ENCODE results near the gene MC4R.

Gene MC4R

DNA sequence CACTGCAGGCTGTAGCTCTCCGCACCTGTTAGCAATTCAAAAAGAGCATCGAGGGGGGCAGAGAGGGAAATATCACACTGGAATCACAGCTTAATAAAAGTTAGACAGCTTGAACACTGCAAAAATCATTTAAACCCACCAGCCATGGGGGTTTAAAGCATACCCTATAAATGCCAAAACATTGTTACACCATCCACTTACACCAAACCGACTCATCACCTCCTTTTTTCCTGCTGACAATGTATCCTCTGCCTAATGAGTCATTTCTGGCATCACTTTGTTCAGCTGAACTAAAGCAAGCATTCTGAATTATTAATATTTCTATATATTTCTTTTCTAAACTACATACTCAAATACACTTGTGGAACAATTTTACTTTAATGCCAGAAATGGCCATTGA is 21.6 kb downstream of the MC4R start:
- Histone ChIP-seq H3K27me3 (ENCODE audit: control insufficient read depth in 3 of 3, insufficient read depth in 3 of 3, low read depth in 1 of 3, low read length in 3 of 3) (no peaks in the 10 kb centered on the region), H2BK15ac (ENCODE audit: low read length) (no peak overlapping the region), H3K4me1 (ENCODE audit: control insufficient read depth in 2 of 2, insufficient read depth in 1 of 2, low read depth in 1 of 2, low read length in 2 of 2) (no peaks in the 10 kb centered on the region), H4K8ac (ENCODE audit: low read depth, low read length) (no peak overlapping the region), H2AK5ac (ENCODE audit: low read depth, low read length) (no peak overlapping the region), H2BK120ac (ENCODE audit: low read depth, low read length) (no peak overlapping the region), H4K91ac (ENCODE audit: low read depth, low read length, poor library complexity) (no peak overlapping the region), H3K4me3 (ENCODE audit: low read length in 2 of 2) (no peak overlapping the region), H3K14ac (ENCODE audit: low read length) (no peak overlapping the region), H3K27ac (replicated peaks; ENCODE audit: low read length) (no peak overlapping the region), H2AFZ (ENCODE audit: low read length) (no peak overlapping the region), H3K18ac (ENCODE audit: low read length) (no peak overlapping the region), H3K79me1 (ENCODE audit: low read depth, low read length) (no peaks in the 10 kb centered on the region), H3K4me2 (ENCODE audit: insufficient read depth, low read length, poor library complexity, severe bottlenecking) (no peak overlapping the region), H3K9ac (ENCODE audit: low read depth, low read length, poor library complexity) (no peak overlapping the region), H2BK12ac (ENCODE audit: low read length) (no peak overlapping the region), H3K9me3 (replicated peaks in 1 of 2; ENCODE audit: control insufficient read depth in 2 of 2, insufficient read depth in 1 of 2, low read depth in 1 of 2, low read length in 2 of 2) (peaks cover 0 to 1% of the 10 kb centered on the region in 2 donors), H3K4ac (ENCODE audit: low read length) (no peak overlapping the region), H2BK5ac (ENCODE audit: low read length) (no peak overlapping the region), H3K23ac (ENCODE audit: low read depth, low read length, poor library complexity) (no peak overlapping the region), H3K36me3 (replicated peaks in 1 of 2; ENCODE audit: control insufficient read depth in 2 of 2, insufficient read depth in 2 of 2, low read length in 2 of 2) (no peaks in the 10 kb centered on the region)
- no peak for DNase-seq (ENCODE audit: low spot score)
- no CpG with 5 or more reads among the region's 3 CpGs for WGBS, 2 donors (ENCODE audit: extremely low coverage in 2 of 2, insufficient read length in 2 of 2, insufficient replicate concordance in 1 of 2)

DNA sequence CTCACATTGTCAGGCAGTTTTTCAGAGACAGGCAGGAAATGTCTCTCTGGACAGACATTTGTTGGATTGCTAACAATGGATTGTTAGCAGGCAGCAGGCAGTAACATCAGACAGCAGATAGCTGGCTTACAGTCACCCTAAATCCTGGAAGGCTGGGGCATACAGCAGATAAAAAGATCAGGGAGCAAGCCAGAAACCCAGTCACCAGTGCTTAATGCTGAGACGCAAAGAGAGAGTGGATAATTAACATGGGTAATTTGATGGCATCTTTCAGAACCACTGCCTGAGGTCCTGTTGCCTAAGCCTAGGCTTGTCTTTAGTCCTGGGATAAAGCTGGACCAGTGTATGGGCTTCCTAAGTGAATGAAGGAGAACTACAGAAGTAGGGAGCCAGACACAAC is 22.4 kb downstream of the MC4R start:
- no peak overlapping the region for H4K8ac ChIP-seq (ENCODE audit: low read depth, low read length)
- no peak overlapping the region for H3K4me3 ChIP-seq (ENCODE audit: low read length in 2 of 2)
- no peaks in the 10 kb centered on the region for H3K4me1 ChIP-seq (ENCODE audit: control insufficient read depth in 2 of 2, insufficient read depth in 1 of 2, low read depth in 1 of 2, low read length in 2 of 2)
- H3K27me3 ChIP-seq (ENCODE audit: control insufficient read depth in 3 of 3, insufficient read depth in 3 of 3, low read depth in 1 of 3, low read length in 3 of 3): no peaks in the 10 kb centered on the region
- H3K79me1 ChIP-seq (ENCODE audit: low read depth, low read length): no peaks in the 10 kb centered on the region
- no peak overlapping the region for H2AFZ ChIP-seq (ENCODE audit: low read length)
- H3K9me3 ChIP-seq (replicated peaks in 1 of 2; ENCODE audit: control insufficient read depth in 2 of 2, insufficient read depth in 1 of 2, low read depth in 1 of 2, low read length in 2 of 2): peaks cover 0 to 1% of the 10 kb centered on the region in 2 donors
- no peak for DNase-seq (ENCODE audit: low spot score)
- H3K14ac ChIP-seq (ENCODE audit: low read length): no peak overlapping the region
- H3K36me3 ChIP-seq (replicated peaks in 1 of 2; ENCODE audit: control insufficient read depth in 2 of 2, insufficient read depth in 2 of 2, low read length in 2 of 2): no peaks in the 10 kb centered on the region
- H4K91ac ChIP-seq (ENCODE audit: low read depth, low read length, poor library complexity): no peak overlapping the region
- no CpG with 5 or more reads among the region's 1 CpG for WGBS, 2 donors (ENCODE audit: extremely low coverage in 2 of 2, insufficient read length in 2 of 2, insufficient replicate concordance in 1 of 2)
- no peak overlapping the region for H2BK5ac ChIP-seq (ENCODE audit: low read length)
- H3K4ac ChIP-seq (ENCODE audit: low read length): no peak overlapping the region
- H3K4me2 ChIP-seq (ENCODE audit: insufficient read depth, low read length, poor library complexity, severe bottlenecking): no peak overlapping the region
- no peak overlapping the region for H2AK5ac ChIP-seq (ENCODE audit: low read depth, low read length)
- H2BK15ac ChIP-seq (ENCODE audit: low read length): no peak overlapping the region
- no peak overlapping the region for H3K18ac ChIP-seq (ENCODE audit: low read length)
- no peak overlapping the region for H3K9ac ChIP-seq (ENCODE audit: low read depth, low read length, poor library complexity)
- H2BK120ac ChIP-seq (ENCODE audit: low read depth, low read length): no peak overlapping the region
- H3K27ac ChIP-seq (replicated peaks; ENCODE audit: low read length): no peak overlapping the region
- H2BK12ac ChIP-seq (ENCODE audit: low read length): no peak overlapping the region
- H3K23ac ChIP-seq (ENCODE audit: low read depth, low read length, poor library complexity): no peak overlapping the region

DNA sequence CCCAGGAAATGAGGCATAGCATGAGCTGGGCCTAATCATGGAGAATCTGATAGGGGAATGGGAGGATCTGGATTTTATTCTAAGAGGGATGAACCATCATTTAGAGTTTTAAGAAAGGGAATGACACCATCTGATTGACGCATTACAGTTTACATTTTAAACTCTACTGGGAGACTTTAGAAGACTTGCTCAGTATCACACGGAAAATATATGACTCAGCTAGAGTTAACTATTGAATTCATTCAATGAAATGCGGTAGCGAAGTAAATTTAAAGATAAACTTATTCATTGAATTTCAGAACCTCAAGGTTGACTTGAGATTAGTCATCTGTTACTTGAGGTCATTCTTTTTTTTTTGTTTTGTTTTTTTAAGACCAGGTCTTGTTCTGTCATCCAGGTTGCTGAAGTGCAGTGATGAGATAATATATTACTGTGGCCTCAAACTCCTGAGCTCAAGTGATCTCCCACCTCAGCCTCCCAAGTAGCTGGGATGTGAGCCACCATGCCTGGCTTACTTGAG is 25.0 kb downstream of the MC4R start:
- no peak overlapping the region for H2BK5ac ChIP-seq (ENCODE audit: low read length)
- no peaks in the 10 kb centered on the region for H3K4me1 ChIP-seq (ENCODE audit: control insufficient read depth in 2 of 2, insufficient read depth in 1 of 2, low read depth in 1 of 2, low read length in 2 of 2)
- no peak overlapping the region for H3K27ac ChIP-seq (replicated peaks; ENCODE audit: low read length)
- H3K14ac ChIP-seq (ENCODE audit: low read length): no peak overlapping the region
- H3K79me1 ChIP-seq (ENCODE audit: low read depth, low read length): no peaks in the 10 kb centered on the region
- H3K18ac ChIP-seq (ENCODE audit: low read length): no peak overlapping the region
- no peak overlapping the region for H3K9ac ChIP-seq (ENCODE audit: low read depth, low read length, poor library complexity)
- no peak overlapping the region for H4K8ac ChIP-seq (ENCODE audit: low read depth, low read length)
- no peak for DNase-seq (ENCODE audit: low spot score)
- no peak overlapping the region for H2BK15ac ChIP-seq (ENCODE audit: low read length)
- H3K23ac ChIP-seq (ENCODE audit: low read depth, low read length, poor library complexity): no peak overlapping the region
- no peak overlapping the region for H4K91ac ChIP-seq (ENCODE audit: low read depth, low read length, poor library complexity)
- H2AFZ ChIP-seq (ENCODE audit: low read length): no peak overlapping the region
- peaks cover 0 to 1% of the 10 kb centered on the region in 2 donors for H3K9me3 ChIP-seq (replicated peaks in 1 of 2; ENCODE audit: control insufficient read depth in 2 of 2, insufficient read depth in 1 of 2, low read depth in 1 of 2, low read length in 2 of 2)
- WGBS, 2 donors (ENCODE audit: extremely low coverage in 2 of 2, insufficient read length in 2 of 2, insufficient replicate concordance in 1 of 2): no CpG with 5 or more reads among the region's 4 CpGs
- H2BK120ac ChIP-seq (ENCODE audit: low read depth, low read length): no peak overlapping the region
- no peaks in the 10 kb centered on the region for H3K27me3 ChIP-seq (ENCODE audit: control insufficient read depth in 3 of 3, insufficient read depth in 3 of 3, low read depth in 1 of 3, low read length in 3 of 3)
- H3K4me2 ChIP-seq (ENCODE audit: insufficient read depth, low read length, poor library complexity, severe bottlenecking): no peak overlapping the region
- H3K4me3 ChIP-seq (ENCODE audit: low read length in 2 of 2): no peak overlapping the region
- H2BK12ac ChIP-seq (ENCODE audit: low read length): no peak overlapping the region
- H3K36me3 ChIP-seq (replicated peaks in 1 of 2; ENCODE audit: control insufficient read depth in 2 of 2, insufficient read depth in 2 of 2, low read length in 2 of 2): no peaks in the 10 kb centered on the region
- no peak overlapping the region for H3K4ac ChIP-seq (ENCODE audit: low read length)
- no peak overlapping the region for H2AK5ac ChIP-seq (ENCODE audit: low read depth, low read length)

DNA sequence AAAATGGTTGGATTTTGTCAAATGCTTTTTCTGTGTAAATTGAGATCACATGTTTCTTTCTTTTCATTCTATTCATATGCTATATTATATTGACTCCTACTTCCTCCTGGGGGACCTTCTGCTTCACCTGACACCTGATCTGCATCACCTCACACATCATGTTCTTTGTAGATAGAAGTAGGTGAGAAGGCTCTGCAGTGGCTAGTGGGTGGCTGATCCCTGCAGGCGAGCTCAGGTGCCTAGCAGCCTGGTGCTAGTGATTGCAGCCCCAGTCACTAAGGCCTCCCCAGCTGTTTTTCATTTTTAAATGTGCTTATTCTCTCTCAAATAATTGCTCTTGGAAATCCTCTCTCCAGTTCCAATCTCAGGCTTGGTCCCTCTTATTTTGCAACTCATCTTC is 33.6 kb downstream of the MC4R start:
- Histone ChIP-seq H2BK12ac (ENCODE audit: low read length) (no peak overlapping the region), H3K27me3 (ENCODE audit: control insufficient read depth in 3 of 3, insufficient read depth in 3 of 3, low read depth in 1 of 3, low read length in 3 of 3) (no peaks in the 10 kb centered on the region), H3K9me3 (replicated peaks in 1 of 2; ENCODE audit: control insufficient read depth in 2 of 2, insufficient read depth in 1 of 2, low read depth in 1 of 2, low read length in 2 of 2) (no peaks in the 10 kb centered on the region), H3K23ac (ENCODE audit: low read depth, low read length, poor library complexity) (no peak overlapping the region), H2BK120ac (ENCODE audit: low read depth, low read length) (no peak overlapping the region), H4K91ac (ENCODE audit: low read depth, low read length, poor library complexity) (no peak overlapping the region), H3K4me1 (ENCODE audit: control insufficient read depth in 2 of 2, insufficient read depth in 1 of 2, low read depth in 1 of 2, low read length in 2 of 2) (no peaks in the 10 kb centered on the region), H3K4ac (ENCODE audit: low read length) (no peak overlapping the region), H3K79me1 (ENCODE audit: low read depth, low read length) (no peaks in the 10 kb centered on the region), H3K4me3 (ENCODE audit: low read length in 2 of 2) (no peak overlapping the region), H2AFZ (ENCODE audit: low read length) (no peak overlapping the region), H3K14ac (ENCODE audit: low read length) (no peak overlapping the region), H4K8ac (ENCODE audit: low read depth, low read length) (no peak overlapping the region), H3K9ac (ENCODE audit: low read depth, low read length, poor library complexity) (no peak overlapping the region), H2AK5ac (ENCODE audit: low read depth, low read length) (no peak overlapping the region), H2BK5ac (ENCODE audit: low read length) (no peak overlapping the region), H3K27ac (replicated peaks; ENCODE audit: low read length) (no peak overlapping the region), H3K4me2 (ENCODE audit: insufficient read depth, low read length, poor library complexity, severe bottlenecking) (no peak overlapping the region), H3K36me3 (replicated peaks in 1 of 2; ENCODE audit: control insufficient read depth in 2 of 2, insufficient read depth in 2 of 2, low read length in 2 of 2) (no peaks in the 10 kb centered on the region), H2BK15ac (ENCODE audit: low read length) (no peak overlapping the region), H3K18ac (ENCODE audit: low read length) (no peak overlapping the region)
- WGBS, 2 donors (ENCODE audit: extremely low coverage in 2 of 2, insufficient read length in 2 of 2, insufficient replicate concordance in 1 of 2): no CpG with 5 or more reads among the region's 1 CpG
- DNase-seq (ENCODE audit: low spot score): no peak

All from neuronal stem cell (in vitro differentiated cells).